Gastrocnemius medialis (tissue), 4 donors: Measurements from ENCODE around the gene AUTS2.

Source experiments
- CTCF ChIP-seq, 5 experiments: fragments of 450-650 bp in 3 of 5; fragments of 200-600 bp in 2 of 5; sonication (generic) in 2 of 5; IDR thresholded peaks in 4 of 5; conservative IDR thresholded peaks in 1 of 5; 1 replicate in 4 of 5; 2 replicates in 1 of 5; pipeline ENCODE4 v1.5.1; 2016 to 2019; ENCODE audit warnings: antibody characterized with exemption in 5 of 5, mild to moderate bottlenecking in 3 of 5, moderate library complexity in 3 of 5
- POLR2A ChIP-seq, 2 donors: fragments of 450-650 bp; IDR thresholded peaks; one replicate each; pipeline ENCODE4 v1.6.1; 2017; ENCODE audit warnings: antibody characterized with exemption in 2 of 2, mild to moderate bottlenecking in 2 of 2, moderate library complexity in 2 of 2

- TF ChIP-seq POLR2A (IDR thresholded peaks at IDR 0.05) (no peak), CTCF (IDR thresholded peaks at IDR 0.05 in 4 of 5, conservative IDR thresholded peaks at IDR 0.05 in 1 of 5) (no peak)
Observed at GRCh38 chr7:70393956-70394355, 795.7 kb downstream of the AUTS2 start.
